Epithelial cell of proximal tubule (primary cell): ENCODE data around the gene TENM4. TPM values are rescaled to one million over a fixed set of nuclear protein-coding genes. Genes with fewer than 3 reads are reported as not detected.

Experiments used
- DNase-seq: peaks from one replicate; pipeline ENCODE4 v3.0.0-alpha.2; 2011; ENCODE audit warnings: low read depth
- H3K4me3 ChIP-seq: 2 replicates; pipeline ENCODE4 v1.5.1; 2011; ENCODE audit warnings: low read depth, mild to moderate bottlenecking, low read length
- CTCF ChIP-seq: conservative IDR thresholded peaks from 2 replicates; pipeline ENCODE4 v1.5.1; 2012; ENCODE audit warnings: low read depth, mild to moderate bottlenecking, low read length
- total RNA-seq: library from RNA; depleted of rRNA; stranded (reverse); fragments of >200 nt; gene quantifications from 2 replicates; pipeline ENCODE4 v1.2.3, GENCODE V29; 2015

TENM4 gene
- total RNA-seq, 1 donor from 2014 or later: 22.2 TPM

GRCh38 chr11:79054636-79055035 is 386.2 kb downstream of the TENM4 start:
- no peak for DNase-seq

GRCh38 chr11:79052544-79052943 is 388.3 kb downstream of the TENM4 start:
- H3K4me3 ChIP-seq: no peak overlapping the region
- TF ChIP-seq CTCF: peak; percentile 52
- DNase-seq: no peak

More at GRCh38 chr11:79054636-79055035, 386.2 kb downstream of the TENM4 start:
- no peak for TF ChIP-seq CTCF
- H3K4me3 ChIP-seq: no peak overlapping the region

- no peak overlapping the region for H3K4me3 ChIP-seq
- DNase-seq: no peak
- TF ChIP-seq CTCF: no peak
These were observed 390.0 kb downstream of the TENM4 start for GRCh38 chr11:79050786-79051185.

- DNase-seq: no peak
- H3K4me3 ChIP-seq: no peak overlapping the region
- no peak for TF ChIP-seq CTCF
These were observed 391.1 kb downstream of the TENM4 start for GRCh38 chr11:79049741-79050179.

- H3K4me3 ChIP-seq: no peak overlapping the region
- no peak for DNase-seq
- no peak for TF ChIP-seq CTCF
These were observed 392.9 kb downstream of the TENM4 start for GRCh38 chr11:79047980-79048379.

- H3K4me3 ChIP-seq: no peak overlapping the region
- no peak for TF ChIP-seq CTCF
- DNase-seq: no peak
These were observed 393.5 kb downstream of the TENM4 start for GRCh38 chr11:79047321-79047720.

- TF ChIP-seq CTCF: no peak
- DNase-seq: no peak
- no peak overlapping the region for H3K4me3 ChIP-seq
These were observed 394.5 kb downstream of the TENM4 start for GRCh38 chr11:79046366-79046765.
